Loucy (cell line): ENCODE data around the gene DTNB.

ENCODE experiments used
- EZH2phosphoT487 ChIP-seq: fragments of 200-600 bp; IDR thresholded peaks from 2 replicates; pipeline ENCODE4 v1.6.1; 2018; ENCODE audit warnings: antibody characterized with exemption, mild to moderate bottlenecking, moderate library complexity, borderline replicate concordance
- TF ChIP-seq, protein P1 (sequence below): fragments of 200-600 bp; sonication (generic); conservative IDR thresholded peaks from 2 replicates; pipeline ENCODE4 v1.5.1; 2014; ENCODE audit warnings: mild to moderate bottlenecking, antibody characterized with exemption, low read length

DNA sequence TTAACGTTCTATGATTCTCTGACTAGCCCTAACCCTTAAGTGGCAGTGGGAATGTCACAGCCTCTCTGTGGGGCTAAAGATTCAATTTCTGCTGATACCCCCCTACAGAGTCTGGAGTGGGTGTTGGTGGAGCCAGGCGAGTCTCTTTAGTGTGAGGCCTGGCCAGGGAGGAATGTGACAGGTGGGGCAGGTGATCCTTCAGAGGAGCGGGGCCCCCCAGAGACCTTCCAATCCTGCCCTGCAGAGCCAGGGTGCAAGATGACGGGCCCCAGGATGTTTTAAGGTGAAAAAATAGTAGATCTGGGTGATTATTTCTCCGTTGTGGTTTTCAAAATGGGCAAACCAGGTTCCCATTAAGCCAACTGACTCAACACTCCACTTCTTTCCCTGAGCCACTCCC lies 303.5 kb downstream of the DTNB start:
- TF ChIP-seq, protein P1, sequence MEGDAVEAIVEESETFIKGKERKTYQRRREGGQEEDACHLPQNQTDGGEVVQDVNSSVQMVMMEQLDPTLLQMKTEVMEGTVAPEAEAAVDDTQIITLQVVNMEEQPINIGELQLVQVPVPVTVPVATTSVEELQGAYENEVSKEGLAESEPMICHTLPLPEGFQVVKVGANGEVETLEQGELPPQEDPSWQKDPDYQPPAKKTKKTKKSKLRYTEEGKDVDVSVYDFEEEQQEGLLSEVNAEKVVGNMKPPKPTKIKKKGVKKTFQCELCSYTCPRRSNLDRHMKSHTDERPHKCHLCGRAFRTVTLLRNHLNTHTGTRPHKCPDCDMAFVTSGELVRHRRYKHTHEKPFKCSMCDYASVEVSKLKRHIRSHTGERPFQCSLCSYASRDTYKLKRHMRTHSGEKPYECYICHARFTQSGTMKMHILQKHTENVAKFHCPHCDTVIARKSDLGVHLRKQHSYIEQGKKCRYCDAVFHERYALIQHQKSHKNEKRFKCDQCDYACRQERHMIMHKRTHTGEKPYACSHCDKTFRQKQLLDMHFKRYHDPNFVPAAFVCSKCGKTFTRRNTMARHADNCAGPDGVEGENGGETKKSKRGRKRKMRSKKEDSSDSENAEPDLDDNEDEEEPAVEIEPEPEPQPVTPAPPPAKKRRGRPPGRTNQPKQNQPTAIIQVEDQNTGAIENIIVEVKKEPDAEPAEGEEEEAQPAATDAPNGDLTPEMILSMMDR: no peak
- TF ChIP-seq EZH2phosphoT487: no peak
